Lower lobe of right lung (tissue), 2 donors: Measurements from ENCODE around the gene CBFA2T3. TPM values are rescaled to one million over a fixed set of nuclear protein-coding genes. Genes with fewer than 3 reads are reported as not detected.

Source experiments
- ATAC-seq, 2 donors: fragments of 200-7000 bp; cut with Tn5 transposase; one replicate each; pipeline ENCODE4 v1.9.1; 2020 to 2022; ENCODE audit warnings: mild to moderate bottlenecking in 2 of 2, moderate library complexity in 2 of 2
- DNase-seq: peaks from one replicate; pipeline ENCODE4 v3.0.0-alpha.2; 2020
- H3K27ac ChIP-seq: fragments of 200-600 bp; one replicate; pipeline ENCODE4 v1.8.0; 2022
- H3K27me3 ChIP-seq: fragments of 200-600 bp; one replicate; pipeline ENCODE4 v1.8.0; 2022; ENCODE audit warnings: low read depth
- H3K36me3 ChIP-seq: fragments of 200-600 bp; one replicate; pipeline ENCODE4 v1.8.0; 2022; ENCODE audit warnings: mild to moderate bottlenecking
- H3K4me1 ChIP-seq: fragments of 200-600 bp; one replicate; pipeline ENCODE4 v1.8.0; 2022
- H3K4me3 ChIP-seq: fragments of 200-600 bp; one replicate; pipeline ENCODE4 v1.8.0; 2022; ENCODE audit warnings: mild to moderate bottlenecking
- H3K9me3 ChIP-seq: fragments of 200-600 bp; one replicate; pipeline ENCODE4 v1.8.0; 2022
- CTCF ChIP-seq: fragments of 200-600 bp; IDR thresholded peaks from one replicate; pipeline ENCODE4 v1.8.0; 2022; ENCODE audit warnings: antibody characterized with exemption, mild to moderate bottlenecking
- intact Hi-C: fragments of 100-400 bp; cut with DNase I; formaldehyde crosslinking; loops from one replicate; pipeline ENCODE4 v1.11.0; 2022
- total RNA-seq: library from RNA; stranded (reverse); fragmentation: NEBNext Ultra II Directional; extraction: Animal tissue kit (Norgen Biotek cat#: 25700); gene quantifications from one replicate; pipeline ENCODE4 v1.2.1, GENCODE V29; 2021
- donor health status: DM: no; HTN: yes; CAD: no; lungs with severe emphysema.

CBFA2T3 gene
- total RNA-seq, 1 donor from 2014 or later = 14.3 TPM

DNA sequence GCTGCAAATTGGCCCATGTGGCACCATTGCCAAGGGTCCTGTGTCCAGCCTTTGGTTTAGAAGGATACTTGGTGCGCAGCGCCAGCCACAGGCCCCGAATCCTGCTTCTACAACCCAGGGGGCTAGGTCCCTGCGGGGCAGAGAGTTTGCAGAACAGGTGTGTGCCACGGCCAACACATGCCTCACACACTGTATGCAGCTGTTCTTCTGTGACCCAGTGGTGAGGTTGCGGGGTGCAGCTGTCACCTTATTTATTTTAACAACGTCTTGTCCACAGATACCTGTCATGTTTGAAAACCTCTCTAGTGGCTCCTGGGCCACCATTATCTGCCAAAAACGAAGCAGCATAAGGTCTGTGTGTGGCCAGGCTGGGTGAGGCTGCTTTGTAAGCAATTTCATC lies 11.6 kb downstream of the CBFA2T3 start:
- Histone ChIP-seq H3K36me3 (no peaks in the 10 kb centered on the region), H3K27ac (no peak overlapping the region), H3K4me1 (peaks cover 18% of the 10 kb centered on the region), H3K9me3 (no peaks in the 10 kb centered on the region), H3K27me3 (peaks cover 22% of the 10 kb centered on the region), H3K4me3 (no peak overlapping the region)
- no peak for TF ChIP-seq CTCF
- intact Hi-C loops = no loop called here
- ATAC-seq = no peak
- DNase-seq = peak; percentile 30

- intact Hi-C loops = no loop called here
- no peak for ATAC-seq
- H3K27ac ChIP-seq = no peak overlapping the region
- H3K9me3 ChIP-seq = no peaks in the 10 kb centered on the region
- no peak for TF ChIP-seq CTCF
- peaks cover 18% of the 10 kb centered on the region for H3K4me1 ChIP-seq
- DNase-seq = no peak
- no peaks in the 10 kb centered on the region for H3K36me3 ChIP-seq
- peaks cover 20% of the 10 kb centered on the region for H3K27me3 ChIP-seq
- H3K4me3 ChIP-seq = no peak overlapping the region
Observed at GRCh38 chr16:88964636-88965035, 12.4 kb downstream of the CBFA2T3 start.

GRCh38 chr16:88963583-88963982 lies 13.4 kb downstream of the CBFA2T3 start:
- no peak for TF ChIP-seq CTCF
- Histone ChIP-seq H3K27ac (no peak overlapping the region), H3K4me1 (peaks cover 9% of the 10 kb centered on the region), H3K4me3 (no peak overlapping the region), H3K9me3 (no peaks in the 10 kb centered on the region), H3K27me3 (peaks cover 11% of the 10 kb centered on the region), H3K36me3 (no peaks in the 10 kb centered on the region)
- DNase-seq = peak; percentile 30
- intact Hi-C loops = no loop called here
- ATAC-seq = no peak

- Histone ChIP-seq H3K36me3 (no peaks in the 10 kb centered on the region), H3K4me3 (no peak overlapping the region), H3K27ac (no peak overlapping the region), H3K4me1 (peaks cover under 1% of the 10 kb centered on the region), H3K27me3 (peaks cover 3% of the 10 kb centered on the region), H3K9me3 (no peaks in the 10 kb centered on the region)
- no peak for TF ChIP-seq CTCF
- intact Hi-C loops = no loop called here
- ATAC-seq (no peak), DNase-seq (peak; percentile 23)
Observed at GRCh38 chr16:88962478-88963152, 14.4 kb downstream of the CBFA2T3 start.

DNA sequence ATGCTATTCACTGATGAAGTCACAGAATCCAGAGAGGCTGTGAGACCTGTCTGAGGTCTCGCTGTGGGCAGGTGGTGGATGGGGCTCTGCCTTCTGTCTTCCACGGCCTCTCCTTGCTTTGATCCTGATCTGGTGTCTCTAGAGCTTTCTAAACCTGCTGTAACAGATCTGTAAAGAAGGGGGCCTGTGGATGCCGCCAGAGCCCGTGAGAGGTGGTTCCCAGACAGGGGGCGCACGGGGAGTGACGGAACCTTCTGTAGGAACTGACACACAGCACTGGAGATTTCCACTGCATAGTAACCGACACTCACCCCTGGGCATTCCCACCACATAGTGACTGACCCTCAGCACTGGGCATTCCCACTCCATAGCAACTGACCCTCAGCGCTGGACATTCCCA lies 16.0 kb downstream of the CBFA2T3 start:
- intact Hi-C loops = no loop called here

More for the DNA sequence above, 16.0 kb downstream of the CBFA2T3 start:
- no peaks in the 10 kb centered on the region for H3K9me3 ChIP-seq
- no peaks in the 10 kb centered on the region for H3K36me3 ChIP-seq
- ATAC-seq = no peak
- TF ChIP-seq CTCF = no peak
- no peak overlapping the region for H3K4me3 ChIP-seq
- DNase-seq = no peak
- H3K27ac ChIP-seq = no peak overlapping the region
- H3K27me3 ChIP-seq = peaks cover 4% of the 10 kb centered on the region
- H3K4me1 ChIP-seq = peaks cover 17% of the 10 kb centered on the region
